Measurements from ENCODE around the gene FYCO1. TPM values are rescaled to one million over a fixed set of nuclear protein-coding genes. Genes with fewer than 3 reads are reported as not detected.

Gene FYCO1
- total and polyA plus RNA-seq, 9 of the 15 experiments (the other 6 are each of a cell fraction or from before 2014, with no cell fraction given), result 2.1 to 13.8 (median 7.4) TPM

GRCh38 chr3:45995236-45996192 is at the start of gene FYCO1 (continued):
- TF ChIP-seq RERE (CRISPR knock-in tag; IDR thresholded peaks at IDR 0.05; ENCODE audit: borderline replicate concordance) (no peak), ZNF431 (CRISPR knock-in tag; IDR thresholded peaks at IDR 0.05) (peak; percentile 3; the same call in 1 of the 2 replicates), RCOR1 (IDR thresholded peaks at IDR 0.05; ENCODE audit: borderline replicate concordance in 1 of 2, low read depth in 2 of 2, low read length in 2 of 2) (no peak; a peak in 1 of 4 replicates), HMGXB4 (CRISPR knock-in tag; IDR thresholded peaks at IDR 0.05) (no peak), ZNF224 (CRISPR knock-in tag; IDR thresholded peaks at IDR 0.05) (no peak), U2AF1 (optimal IDR thresholded peaks at IDR 0.05; ENCODE audit: low read depth, low read length) (peak; percentile 50), CHD2 (IDR thresholded peaks at IDR 0.05; ENCODE audit: low read depth, low read length) (peak; percentile 68), GMEB1 (CRISPR knock-in tag; IDR thresholded peaks at IDR 0.05) (peak; percentile 56; the same call in 1 of the 2 replicates), SRSF7 (optimal IDR thresholded peaks at IDR 0.05; ENCODE audit: low read depth, low read length) (no peak), FOXJ2 (tag; IDR thresholded peaks at IDR 0.05) (peak; percentile 41; the same call in 1 of the 2 replicates), TAF7 (tag; IDR thresholded peaks at IDR 0.05) (peak; percentile 63), HIVEP1 (CRISPR knock-in tag; IDR thresholded peaks at IDR 0.05) (0 out of 2 replicates have a peak, but pooled peaks have one; percentile 4), ELK3 (CRISPR knock-in tag; IDR thresholded peaks at IDR 0.05) (no peak)

Data from K562 (cell line).